ENCODE measurements around the gene FASTK.

FASTK gene

DNA sequence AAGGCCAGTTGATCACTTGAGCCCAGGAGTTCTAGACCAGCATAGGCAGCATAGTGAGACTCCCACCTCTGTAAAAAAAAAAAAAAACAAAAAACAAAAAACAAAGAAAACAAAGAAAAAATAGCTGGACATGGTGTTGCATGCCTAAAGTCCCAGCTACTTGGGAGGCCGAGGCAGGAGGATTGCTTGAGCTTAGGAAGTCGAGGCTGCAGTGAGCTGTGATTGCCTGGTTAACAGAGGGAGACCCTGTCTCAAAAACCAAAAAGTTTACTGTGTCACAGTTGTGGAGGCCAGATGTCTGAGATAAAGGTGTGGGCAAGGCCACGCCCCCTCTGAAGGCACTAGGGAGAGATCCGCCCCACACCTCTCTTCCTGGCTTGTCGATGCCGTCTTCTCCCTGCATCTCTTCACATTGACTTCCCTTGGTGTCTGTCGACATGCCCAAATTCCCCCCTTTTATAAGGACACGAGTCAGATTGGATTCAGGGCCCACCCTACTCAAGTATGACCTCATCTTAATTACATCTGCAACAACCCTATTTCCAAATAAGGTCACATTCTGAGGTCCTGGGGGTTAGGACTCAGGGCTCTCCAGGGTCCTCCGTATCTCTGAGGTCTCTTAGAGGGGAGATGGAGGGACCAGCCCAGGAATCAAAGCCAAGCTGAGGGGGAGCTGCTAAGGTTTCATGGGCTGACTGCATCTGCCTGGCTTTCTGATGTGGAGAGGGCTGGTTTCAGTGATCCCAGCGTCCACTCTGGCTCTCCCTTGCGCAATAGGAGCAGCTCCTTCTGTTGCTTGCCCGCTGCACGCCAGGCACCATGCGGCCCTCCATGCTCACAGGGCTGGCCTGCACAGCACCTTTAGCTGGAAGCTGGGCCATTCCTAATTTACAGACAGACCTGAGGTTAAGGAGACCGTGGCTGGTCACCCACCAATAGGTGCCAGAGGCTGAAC lies 28.8 kb upstream of the FASTK start:
- peaks cover 8% of the 10 kb centered on the region; the same call in 1 of the 2 replicates for H3K79me2 ChIP-seq (ENCODE audit: insufficient read depth, low read length)
- H3K9ac ChIP-seq (ENCODE audit: low read depth, low read length, poor library complexity, severe bottlenecking), result no peak overlapping the region
- H3F3A ChIP-seq (ENCODE audit: low read depth), result no peaks in the 10 kb centered on the region
- H3K4me1 ChIP-seq (ENCODE audit: insufficient read depth, low read length, poor library complexity, severe bottlenecking), result no peaks in the 10 kb centered on the region
- H2AFZ ChIP-seq (ENCODE audit: low read length), result no peak overlapping the region
- TF ChIP-seq EZH2phosphoT487 (IDR thresholded peaks at IDR 0.05; ENCODE audit: borderline replicate concordance), result no peak
- peaks cover 12% of the 10 kb centered on the region for H4K20me1 ChIP-seq (ENCODE audit: insufficient read depth, low read length, poor library complexity, severe bottlenecking)
- H3K9me2 ChIP-seq (replicated peaks; ENCODE audit: low read depth, low read length), result no peaks in the 10 kb centered on the region
- no peak overlapping the region for H3K4me3 ChIP-seq (ENCODE audit: low read length, poor library complexity, severe bottlenecking)
- H3K27me3 ChIP-seq (ENCODE audit: insufficient read depth, low read length, poor library complexity, severe bottlenecking), result no peaks in the 10 kb centered on the region
- H3K36me3 ChIP-seq (ENCODE audit: insufficient read depth, low read length), result peaks cover 7% of the 10 kb centered on the region; the same call in 1 of the 2 replicates
- H3K4me2 ChIP-seq (ENCODE audit: low read depth, low read length, poor library complexity, severe bottlenecking), result no peak overlapping the region
- no peaks in the 10 kb centered on the region for H3K9me3 ChIP-seq (ENCODE audit: insufficient read depth, low read depth, low read length)

DNA sequence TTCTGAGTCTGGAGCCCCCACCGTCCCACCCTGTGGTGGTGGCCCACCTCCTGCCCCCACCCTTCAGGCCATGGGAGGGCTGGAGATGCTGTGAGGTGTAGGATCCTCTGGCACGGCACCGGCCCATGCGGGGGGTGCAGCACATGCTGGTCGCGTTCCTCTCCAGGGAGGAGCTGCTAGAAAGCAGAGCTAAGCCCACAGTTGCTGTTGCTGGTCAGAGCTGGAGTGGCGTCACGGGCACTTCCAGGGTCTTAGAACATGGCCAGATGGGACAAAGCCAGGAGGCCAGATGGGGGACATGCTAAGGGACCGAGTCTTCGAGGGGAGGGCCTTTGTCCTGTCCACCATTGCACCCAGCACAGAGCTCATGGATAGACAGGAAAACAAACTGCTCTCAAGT lies 27.3 kb upstream of the FASTK start:
- Histone ChIP-seq H3K4me1 (ENCODE audit: insufficient read depth, low read length, poor library complexity, severe bottlenecking) (no peaks in the 10 kb centered on the region), H3K79me2 (ENCODE audit: insufficient read depth, low read length) (peaks cover 8% of the 10 kb centered on the region; the same call in 1 of the 2 replicates), H3F3A (ENCODE audit: low read depth) (no peaks in the 10 kb centered on the region), H3K4me3 (ENCODE audit: low read length, poor library complexity, severe bottlenecking) (no peak overlapping the region), H3K36me3 (ENCODE audit: insufficient read depth, low read length) (peaks cover 8% of the 10 kb centered on the region; the same call in 1 of the 2 replicates), H3K27me3 (ENCODE audit: insufficient read depth, low read length, poor library complexity, severe bottlenecking) (no peaks in the 10 kb centered on the region), H3K4me2 (ENCODE audit: low read depth, low read length, poor library complexity, severe bottlenecking) (no peak overlapping the region), H3K9ac (ENCODE audit: low read depth, low read length, poor library complexity, severe bottlenecking) (no peak overlapping the region), H3K9me2 (replicated peaks; ENCODE audit: low read depth, low read length) (no peaks in the 10 kb centered on the region), H3K9me3 (ENCODE audit: insufficient read depth, low read depth, low read length) (no peaks in the 10 kb centered on the region), H4K20me1 (ENCODE audit: insufficient read depth, low read length, poor library complexity, severe bottlenecking) (peaks cover 12% of the 10 kb centered on the region), H2AFZ (ENCODE audit: low read length) (no peak overlapping the region)
- no peak for TF ChIP-seq EZH2phosphoT487 (IDR thresholded peaks at IDR 0.05; ENCODE audit: borderline replicate concordance)

DNA sequence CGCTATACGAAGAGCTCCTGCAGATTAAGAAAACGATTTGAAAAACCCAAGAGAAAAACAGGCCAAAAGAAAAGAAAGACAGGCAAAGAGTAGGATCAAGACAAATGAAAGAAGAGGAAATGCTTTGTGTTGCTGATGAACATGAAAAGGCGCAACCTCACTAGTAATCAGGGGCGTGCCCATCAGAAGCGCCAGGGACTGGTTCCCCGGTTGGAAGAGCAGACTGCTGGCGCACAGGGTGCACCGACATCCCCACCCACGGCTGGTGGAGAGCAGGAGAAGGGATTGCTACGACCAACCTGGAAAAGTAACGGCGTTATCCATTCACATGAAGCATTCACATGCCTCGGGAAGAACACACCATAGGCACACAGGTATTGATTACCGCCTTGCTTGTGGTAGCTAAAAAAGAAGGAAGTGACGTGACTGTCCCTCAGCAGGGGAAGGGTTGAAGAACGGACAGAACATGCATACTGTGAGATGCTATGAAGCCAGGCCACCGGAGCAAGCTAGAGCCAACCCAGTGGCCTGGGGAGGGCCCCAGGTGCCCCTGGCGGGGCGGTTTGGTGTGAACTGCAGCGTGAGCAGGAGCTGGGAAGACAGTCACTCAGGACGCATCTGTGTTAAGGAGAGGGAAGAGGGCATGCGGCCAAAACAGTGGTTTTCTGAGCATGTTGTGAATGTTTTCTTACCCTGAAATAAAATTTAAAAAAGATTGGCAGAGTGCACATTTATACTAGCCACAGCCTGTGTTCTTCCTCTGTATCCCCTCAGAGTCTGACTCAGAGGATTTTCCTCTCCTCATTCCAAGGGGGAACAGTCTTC lies 24.0 kb upstream of the FASTK start:
- Histone ChIP-seq H4K20me1 (ENCODE audit: insufficient read depth, low read length, poor library complexity, severe bottlenecking) (no peaks in the 10 kb centered on the region), H2AFZ (ENCODE audit: low read length) (no peak overlapping the region), H3K36me3 (ENCODE audit: insufficient read depth, low read length) (peaks cover 8% of the 10 kb centered on the region; the same call in 1 of the 2 replicates), H3K9me3 (ENCODE audit: insufficient read depth, low read depth, low read length) (no peaks in the 10 kb centered on the region), H3K4me2 (ENCODE audit: low read depth, low read length, poor library complexity, severe bottlenecking) (no peak overlapping the region), H3K9me2 (replicated peaks; ENCODE audit: low read depth, low read length) (no peaks in the 10 kb centered on the region), H3K4me1 (ENCODE audit: insufficient read depth, low read length, poor library complexity, severe bottlenecking) (no peaks in the 10 kb centered on the region), H3K27me3 (ENCODE audit: insufficient read depth, low read length, poor library complexity, severe bottlenecking) (no peaks in the 10 kb centered on the region), H3K9ac (ENCODE audit: low read depth, low read length, poor library complexity, severe bottlenecking) (no peak overlapping the region), H3F3A (ENCODE audit: low read depth) (no peaks in the 10 kb centered on the region), H3K79me2 (ENCODE audit: insufficient read depth, low read length) (peaks cover 17% of the 10 kb centered on the region; the same call in 1 of the 2 replicates), H3K4me3 (ENCODE audit: low read length, poor library complexity, severe bottlenecking) (no peak overlapping the region)
- TF ChIP-seq EZH2phosphoT487 (IDR thresholded peaks at IDR 0.05; ENCODE audit: borderline replicate concordance), result no peak
- TF ChIP-seq, protein P1, sequence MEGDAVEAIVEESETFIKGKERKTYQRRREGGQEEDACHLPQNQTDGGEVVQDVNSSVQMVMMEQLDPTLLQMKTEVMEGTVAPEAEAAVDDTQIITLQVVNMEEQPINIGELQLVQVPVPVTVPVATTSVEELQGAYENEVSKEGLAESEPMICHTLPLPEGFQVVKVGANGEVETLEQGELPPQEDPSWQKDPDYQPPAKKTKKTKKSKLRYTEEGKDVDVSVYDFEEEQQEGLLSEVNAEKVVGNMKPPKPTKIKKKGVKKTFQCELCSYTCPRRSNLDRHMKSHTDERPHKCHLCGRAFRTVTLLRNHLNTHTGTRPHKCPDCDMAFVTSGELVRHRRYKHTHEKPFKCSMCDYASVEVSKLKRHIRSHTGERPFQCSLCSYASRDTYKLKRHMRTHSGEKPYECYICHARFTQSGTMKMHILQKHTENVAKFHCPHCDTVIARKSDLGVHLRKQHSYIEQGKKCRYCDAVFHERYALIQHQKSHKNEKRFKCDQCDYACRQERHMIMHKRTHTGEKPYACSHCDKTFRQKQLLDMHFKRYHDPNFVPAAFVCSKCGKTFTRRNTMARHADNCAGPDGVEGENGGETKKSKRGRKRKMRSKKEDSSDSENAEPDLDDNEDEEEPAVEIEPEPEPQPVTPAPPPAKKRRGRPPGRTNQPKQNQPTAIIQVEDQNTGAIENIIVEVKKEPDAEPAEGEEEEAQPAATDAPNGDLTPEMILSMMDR (conservative IDR thresholded peaks at IDR 0.05; ENCODE audit: low read length), result no peak

GRCh38 chr7:151103973-151104372 lies 23.4 kb upstream of the FASTK start:
- Histone ChIP-seq H2AFZ (ENCODE audit: low read length) (no peak overlapping the region), H3K9me2 (replicated peaks; ENCODE audit: low read depth, low read length) (no peaks in the 10 kb centered on the region), H3K27me3 (ENCODE audit: insufficient read depth, low read length, poor library complexity, severe bottlenecking) (no peaks in the 10 kb centered on the region), H3K79me2 (ENCODE audit: insufficient read depth, low read length) (peaks cover 22% of the 10 kb centered on the region; the same call in 1 of the 2 replicates), H3K36me3 (ENCODE audit: insufficient read depth, low read length) (peaks cover 8% of the 10 kb centered on the region; the same call in 1 of the 2 replicates), H3K9ac (ENCODE audit: low read depth, low read length, poor library complexity, severe bottlenecking) (no peak overlapping the region), H3K9me3 (ENCODE audit: insufficient read depth, low read depth, low read length) (no peaks in the 10 kb centered on the region), H3K4me2 (ENCODE audit: low read depth, low read length, poor library complexity, severe bottlenecking) (no peak overlapping the region), H3K4me3 (ENCODE audit: low read length, poor library complexity, severe bottlenecking) (no peak overlapping the region), H4K20me1 (ENCODE audit: insufficient read depth, low read length, poor library complexity, severe bottlenecking) (no peaks in the 10 kb centered on the region), H3K4me1 (ENCODE audit: insufficient read depth, low read length, poor library complexity, severe bottlenecking) (no peaks in the 10 kb centered on the region), H3F3A (ENCODE audit: low read depth) (no peaks in the 10 kb centered on the region)
- TF ChIP-seq, protein P1 (conservative IDR thresholded peaks at IDR 0.05; ENCODE audit: low read length), result no peak
- TF ChIP-seq EZH2phosphoT487 (IDR thresholded peaks at IDR 0.05; ENCODE audit: borderline replicate concordance), result no peak

Data from Loucy (cell line).